PC-9 (cell line): Measurements from ENCODE around the gene TAC3.

ENCODE experiments used
- CTCF ChIP-seq: fragments of 200-600 bp; sonication (generic); conservative IDR thresholded peaks from 2 replicates; pipeline ENCODE4 v1.6.1; 2017; ENCODE audit warnings: mixed run types, antibody characterized with exemption, mild to moderate bottlenecking, moderate library complexity
- EZH2 ChIP-seq: fragments of 200-600 bp; sonication (generic); IDR thresholded peaks from 2 replicates; pipeline ENCODE4 v1.8.0; 2017; ENCODE audit warnings: antibody characterized with exemption, low read depth

GRCh38 chr12:56987011-56987410, 29.3 kb downstream of the TAC3 start:
- no peak for TF ChIP-seq CTCF
- TF ChIP-seq EZH2, result no peak
